WTC11 (cell line): ENCODE data around the gene HBZ. TPM values are rescaled to one million over a fixed set of nuclear protein-coding genes. Genes with fewer than 3 reads are reported as not detected.

Experiments used
- ATAC-seq: fragments of 200-7000 bp; cut with Tn5 transposase; 2 replicates; pipeline ENCODE4 v1.10.0; 2021; ENCODE audit warnings: mild to moderate bottlenecking, moderate library complexity
- CTCF ChIA-PET: fragments of 300-600 bp; sonication (Branson Sonifier 250); formaldehyde crosslinking; loops from one replicate; lab custom pipeline; 2021; ENCODE audit warnings: antibody characterized with exemption; lab: Charles Lee
- POLR2A ChIA-PET: fragments of 350-600 bp; sonication (Branson Sonifier 250); formaldehyde crosslinking; loops from one replicate; lab custom pipeline; 2021; ENCODE audit warnings: antibody characterized with exemption; lab: Charles Lee
- DNase-seq: peaks from one replicate; pipeline ENCODE4 v3.0.0; 2021; ENCODE audit warnings: low spot score
- H3K27ac Mint-ChIP-seq: 2 replicates; pipeline ENCODE4 v1.8.0; 2021; ENCODE audit warnings: mixed read lengths
- H3K27me3 Mint-ChIP-seq: 2 replicates; pipeline ENCODE4 v1.8.0; 2021; ENCODE audit warnings: low read depth, mild to moderate bottlenecking, moderate library complexity, mixed read lengths
- H3K36me3 Mint-ChIP-seq: 2 replicates; pipeline ENCODE4 v1.8.0; 2021; ENCODE audit warnings: mixed read lengths
- H3K4me1 Mint-ChIP-seq: 2 replicates; pipeline ENCODE4 v1.8.0; 2022; ENCODE audit warnings: mixed read lengths
- H3K4me3 Mint-ChIP-seq: 2 replicates; pipeline ENCODE4 v1.8.0; 2021; ENCODE audit warnings: mild to moderate bottlenecking, moderate library complexity, mixed read lengths
- H3K9me3 Mint-ChIP-seq: 2 replicates; pipeline ENCODE4 v1.8.0; 2021; ENCODE audit warnings: mixed read lengths
- ATF1 ChIP-seq: sonication (generic); formaldehyde crosslinking; IDR thresholded peaks from 2 replicates; pipeline ENCODE4 v1.8.1; 2023; ENCODE audit warnings: mild to moderate bottlenecking, moderate library complexity, missing genetic modification reagents
- EMX1 ChIP-seq: fragments of 250-450 bp; sonication (Bioruptor Pico); IDR thresholded peaks from 2 replicates; pipeline ENCODE4 v1.8.0; 2021; ENCODE audit warnings: mild to moderate bottlenecking
- ESRRA ChIP-seq: sonication (generic); formaldehyde crosslinking; IDR thresholded peaks from 2 replicates; pipeline ENCODE4 v1.8.1; 2022; ENCODE audit warnings: mild to moderate bottlenecking, missing genetic modification reagents, borderline replicate concordance
- GRHL2 ChIP-seq: fragments of 250-450 bp; sonication (Bioruptor Pico); IDR thresholded peaks from 2 replicates; pipeline ENCODE4 v1.8.0; 2022; ENCODE audit warnings: mild to moderate bottlenecking, moderate library complexity; ENCODE audit not compliant: insufficient replicate concordance, severe bottlenecking
- GTF2I ChIP-seq: fragments of 250-450 bp; sonication (Bioruptor Pico); conservative IDR thresholded peaks from 2 replicates; pipeline ENCODE4 v1.4.0; 2021; ENCODE audit warnings: mild to moderate bottlenecking
- JUN ChIP-seq: sonication (generic); formaldehyde crosslinking; IDR thresholded peaks from 2 replicates; pipeline ENCODE4 v1.8.0; 2023; ENCODE audit warnings: mild to moderate bottlenecking, missing genetic modification reagents
- KAT7 ChIP-seq: sonication (generic); formaldehyde crosslinking; IDR thresholded peaks from 2 replicates; pipeline ENCODE4 v1.8.1; 2023; ENCODE audit warnings: missing genetic modification reagents, mild to moderate bottlenecking, borderline replicate concordance
- NFATC4 ChIP-seq: fragments of 250-450 bp; sonication (Bioruptor Pico); IDR thresholded peaks from 2 replicates; pipeline ENCODE4 v1.9.0; 2021; ENCODE audit warnings: mild to moderate bottlenecking
- NFE2L1 ChIP-seq: sonication (generic); formaldehyde crosslinking; IDR thresholded peaks from 2 replicates; pipeline ENCODE4 v1.8.1; 2023; ENCODE audit warnings: missing genetic modification reagents
- ZNF219 ChIP-seq: sonication (generic); formaldehyde crosslinking; IDR thresholded peaks from 2 replicates; pipeline ENCODE4 v1.8.0; 2023; ENCODE audit warnings: missing genetic modification reagents, mild to moderate bottlenecking, borderline replicate concordance
- ZNF232 ChIP-seq: sonication (generic); formaldehyde crosslinking; IDR thresholded peaks from 2 replicates; pipeline ENCODE4 v1.8.0; 2022; ENCODE audit warnings: mild to moderate bottlenecking, missing genetic modification reagents
- total RNA-seq: library from RNA; stranded (reverse); gene quantifications from 3 replicates; pipeline ENCODE4 v1.2.3, GENCODE V29; 2021
- TF ChIP-seq, protein P1 (sequence below): sonication (generic); formaldehyde crosslinking; IDR thresholded peaks from 2 replicates; pipeline ENCODE4 v1.8.0; 2023; ENCODE audit warnings: missing genetic modification reagents, mild to moderate bottlenecking, borderline replicate concordance
- TF ChIP-seq, protein P2 (sequence below): sonication (generic); formaldehyde crosslinking; IDR thresholded peaks from 2 replicates; pipeline ENCODE4 v1.8.1; 2023; ENCODE audit warnings: mild to moderate bottlenecking, missing genetic modification reagents, borderline replicate concordance

The HBZ gene
- total RNA-seq, 1 experiment from 2014 or later: 0.52 TPM

DNA sequence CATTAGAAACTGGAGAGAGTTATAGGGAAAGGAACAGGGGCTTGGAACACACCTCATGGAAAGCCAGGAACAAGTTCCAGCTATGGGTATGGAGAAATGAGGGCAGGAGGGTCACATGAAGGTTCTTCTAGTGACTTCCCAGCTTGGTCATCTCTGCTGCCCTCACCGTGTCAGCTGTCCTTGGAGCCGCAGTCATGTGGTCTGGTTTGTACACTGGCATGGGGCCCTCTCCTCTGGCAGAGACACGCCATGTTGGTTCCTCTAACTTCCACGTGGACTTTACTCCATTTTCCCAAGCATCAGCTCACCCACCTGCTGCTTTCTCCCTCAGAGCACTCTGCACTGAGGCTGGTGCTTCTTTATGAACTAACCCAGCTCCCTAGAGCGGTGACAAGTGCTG, 48.1 kb upstream of the HBZ start (continued):
- TF ChIP-seq JUN: no peak

DNA sequence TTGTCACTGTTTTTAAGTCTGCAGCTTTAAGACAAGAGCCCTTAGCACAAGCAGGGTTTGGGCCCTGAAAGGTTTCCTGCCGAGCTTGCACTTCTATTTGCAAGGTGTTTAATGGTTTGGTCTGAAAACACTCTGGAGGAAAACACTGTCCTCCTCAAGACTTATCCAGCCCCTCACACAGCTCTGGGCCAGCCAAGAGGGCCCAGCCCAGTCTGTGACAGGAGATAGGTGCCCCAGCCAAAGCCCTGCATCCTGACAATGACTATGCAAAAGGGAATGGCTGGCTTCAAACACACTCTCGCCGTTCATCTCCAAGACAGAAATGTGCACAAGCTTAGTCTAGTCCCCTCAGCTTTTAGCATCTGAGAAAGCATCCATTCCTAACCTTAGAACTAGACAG, 47.5 kb upstream of the HBZ start:
- Mint-ChIP-seq H3K4me1 (0 out of 2 replicates have a peak, but pooled peaks cover 3% of the 10 kb centered on the region), H3K27ac (no peak overlapping the region)
- no peak for TF ChIP-seq GTF2I (CRISPR knock-in tag)
- TF ChIP-seq ZNF232 (CRISPR knock-in tag): no peak
- no peak for TF ChIP-seq ZNF219 (CRISPR knock-in tag)
- no peak for TF ChIP-seq EMX1 (CRISPR knock-in tag)
- no peak for TF ChIP-seq GRHL2 (CRISPR knock-in tag)
- TF ChIP-seq, protein P1, sequence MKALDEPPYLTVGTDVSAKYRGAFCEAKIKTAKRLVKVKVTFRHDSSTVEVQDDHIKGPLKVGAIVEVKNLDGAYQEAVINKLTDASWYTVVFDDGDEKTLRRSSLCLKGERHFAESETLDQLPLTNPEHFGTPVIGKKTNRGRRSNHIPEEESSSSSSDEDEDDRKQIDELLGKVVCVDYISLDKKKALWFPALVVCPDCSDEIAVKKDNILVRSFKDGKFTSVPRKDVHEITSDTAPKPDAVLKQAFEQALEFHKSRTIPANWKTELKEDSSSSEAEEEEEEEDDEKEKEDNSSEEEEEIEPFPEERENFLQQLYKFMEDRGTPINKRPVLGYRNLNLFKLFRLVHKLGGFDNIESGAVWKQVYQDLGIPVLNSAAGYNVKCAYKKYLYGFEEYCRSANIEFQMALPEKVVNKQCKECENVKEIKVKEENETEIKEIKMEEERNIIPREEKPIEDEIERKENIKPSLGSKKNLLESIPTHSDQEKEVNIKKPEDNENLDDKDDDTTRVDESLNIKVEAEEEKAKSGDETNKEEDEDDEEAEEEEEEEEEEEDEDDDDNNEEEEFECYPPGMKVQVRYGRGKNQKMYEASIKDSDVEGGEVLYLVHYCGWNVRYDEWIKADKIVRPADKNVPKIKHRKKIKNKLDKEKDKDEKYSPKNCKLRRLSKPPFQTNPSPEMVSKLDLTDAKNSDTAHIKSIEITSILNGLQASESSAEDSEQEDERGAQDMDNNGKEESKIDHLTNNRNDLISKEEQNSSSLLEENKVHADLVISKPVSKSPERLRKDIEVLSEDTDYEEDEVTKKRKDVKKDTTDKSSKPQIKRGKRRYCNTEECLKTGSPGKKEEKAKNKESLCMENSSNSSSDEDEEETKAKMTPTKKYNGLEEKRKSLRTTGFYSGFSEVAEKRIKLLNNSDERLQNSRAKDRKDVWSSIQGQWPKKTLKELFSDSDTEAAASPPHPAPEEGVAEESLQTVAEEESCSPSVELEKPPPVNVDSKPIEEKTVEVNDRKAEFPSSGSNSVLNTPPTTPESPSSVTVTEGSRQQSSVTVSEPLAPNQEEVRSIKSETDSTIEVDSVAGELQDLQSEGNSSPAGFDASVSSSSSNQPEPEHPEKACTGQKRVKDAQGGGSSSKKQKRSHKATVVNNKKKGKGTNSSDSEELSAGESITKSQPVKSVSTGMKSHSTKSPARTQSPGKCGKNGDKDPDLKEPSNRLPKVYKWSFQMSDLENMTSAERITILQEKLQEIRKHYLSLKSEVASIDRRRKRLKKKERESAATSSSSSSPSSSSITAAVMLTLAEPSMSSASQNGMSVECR (CRISPR knock-in tag): no peak
- no peak for TF ChIP-seq ATF1
- TF ChIP-seq NFATC4 (CRISPR knock-in tag): no peak
- no peak for TF ChIP-seq KAT7 (CRISPR knock-in tag)
- TF ChIP-seq, protein P2, sequence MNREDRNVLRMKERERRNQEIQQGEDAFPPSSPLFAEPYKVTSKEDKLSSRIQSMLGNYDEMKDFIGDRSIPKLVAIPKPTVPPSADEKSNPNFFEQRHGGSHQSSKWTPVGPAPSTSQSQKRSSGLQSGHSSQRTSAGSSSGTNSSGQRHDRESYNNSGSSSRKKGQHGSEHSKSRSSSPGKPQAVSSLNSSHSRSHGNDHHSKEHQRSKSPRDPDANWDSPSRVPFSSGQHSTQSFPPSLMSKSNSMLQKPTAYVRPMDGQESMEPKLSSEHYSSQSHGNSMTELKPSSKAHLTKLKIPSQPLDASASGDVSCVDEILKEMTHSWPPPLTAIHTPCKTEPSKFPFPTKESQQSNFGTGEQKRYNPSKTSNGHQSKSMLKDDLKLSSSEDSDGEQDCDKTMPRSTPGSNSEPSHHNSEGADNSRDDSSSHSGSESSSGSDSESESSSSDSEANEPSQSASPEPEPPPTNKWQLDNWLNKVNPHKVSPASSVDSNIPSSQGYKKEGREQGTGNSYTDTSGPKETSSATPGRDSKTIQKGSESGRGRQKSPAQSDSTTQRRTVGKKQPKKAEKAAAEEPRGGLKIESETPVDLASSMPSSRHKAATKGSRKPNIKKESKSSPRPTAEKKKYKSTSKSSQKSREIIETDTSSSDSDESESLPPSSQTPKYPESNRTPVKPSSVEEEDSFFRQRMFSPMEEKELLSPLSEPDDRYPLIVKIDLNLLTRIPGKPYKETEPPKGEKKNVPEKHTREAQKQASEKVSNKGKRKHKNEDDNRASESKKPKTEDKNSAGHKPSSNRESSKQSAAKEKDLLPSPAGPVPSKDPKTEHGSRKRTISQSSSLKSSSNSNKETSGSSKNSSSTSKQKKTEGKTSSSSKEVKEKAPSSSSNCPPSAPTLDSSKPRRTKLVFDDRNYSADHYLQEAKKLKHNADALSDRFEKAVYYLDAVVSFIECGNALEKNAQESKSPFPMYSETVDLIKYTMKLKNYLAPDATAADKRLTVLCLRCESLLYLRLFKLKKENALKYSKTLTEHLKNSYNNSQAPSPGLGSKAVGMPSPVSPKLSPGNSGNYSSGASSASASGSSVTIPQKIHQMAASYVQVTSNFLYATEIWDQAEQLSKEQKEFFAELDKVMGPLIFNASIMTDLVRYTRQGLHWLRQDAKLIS (CRISPR knock-in tag): no peak
- TF ChIP-seq, all 79 proteins: peak for 0
- ChIA-PET CTCF (interaction anchor here (1.3 to 5.7 kb wide), 8 partner anchors 9 to 257 kb away, joined by 3 to 97 read pairs (median 40); partner anchors contain the start of gene RHBDF1), POLR2A (no interaction called here)
- no peak for ATAC-seq
- Mint-ChIP-seq H3K9me3 (no peaks in the 10 kb centered on the region), H3K36me3 (peaks cover 12% of the 10 kb centered on the region), H3K4me3 (no peak overlapping the region), H3K27me3 (no peaks in the 10 kb centered on the region)
- DNase-seq: no peak

DNA sequence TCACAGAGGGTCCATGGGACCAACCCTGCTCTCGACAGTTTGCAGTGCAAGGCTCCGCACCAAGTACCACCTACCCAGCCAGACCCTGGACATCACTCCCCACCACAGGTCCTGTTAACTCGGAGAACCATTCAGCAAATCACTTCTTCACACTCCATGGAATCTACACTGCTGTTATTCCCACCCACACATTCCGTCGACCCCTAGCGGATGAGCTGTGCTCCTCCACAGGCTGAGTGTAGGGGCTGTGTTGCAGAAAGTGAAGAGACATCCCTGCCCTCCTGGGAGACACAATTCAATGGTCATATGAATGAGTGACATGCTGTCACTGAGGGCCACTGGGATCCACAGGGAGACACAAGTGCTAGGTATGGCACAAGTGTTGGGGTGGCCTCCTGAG, 46.9 kb upstream of the HBZ start:
- Mint-ChIP-seq H3K27ac (no peak overlapping the region), H3K4me3 (no peak overlapping the region), H3K27me3 (no peaks in the 10 kb centered on the region), H3K36me3 (peaks cover 16% of the 10 kb centered on the region), H3K9me3 (no peaks in the 10 kb centered on the region), H3K4me1 (0 out of 2 replicates have a peak, but pooled peaks cover 3% of the 10 kb centered on the region)
- ChIA-PET POLR2A (no interaction called here), CTCF (interaction anchor here (1.3 to 5.7 kb wide), 9 partner anchors 10 to 257 kb away, joined by 4 to 97 read pairs (median 23); partner anchors contain the start of genes AXIN1 and RHBDF1)
- no peak for TF ChIP-seq ESRRA
- no peak for TF ChIP-seq NFE2L1
- DNase-seq (no peak), ATAC-seq (peak; percentile 41)
